COLO668 (cell line): Measurements from ENCODE around the gene CP.
A peak's percentile ranks its signal among the peaks of the same experiment; 100 is the strongest.

Experiments
- DNase-seq: peaks from one replicate; lab custom pipeline; 2025; ENCODE audit not compliant: unreplicated experiment; lab: John Stamatoyannopoulos, UW

Gene CP

GRCh38 chr3:149186721-149187120, 34.9 kb downstream of the CP start:
- DNase-seq, result no peak

GRCh38 chr3:149186219-149186618, 35.4 kb downstream of the CP start:
- DNase-seq, result no peak

GRCh38 chr3:149181182-149181581, 40.4 kb downstream of the CP start:
- DNase-seq, result no peak

GRCh38 chr3:149180057-149180573, 41.5 kb downstream of the CP start:
- no peak for DNase-seq

- DNase-seq, result no peak
Measured at GRCh38 chr3:149179220-149179619, 42.4 kb downstream of the CP start.

GRCh38 chr3:149177122-149177521, 44.5 kb downstream of the CP start:
- no peak for DNase-seq

- no peak for DNase-seq
Measured at GRCh38 chr3:149174901-149175300, 46.7 kb downstream of the CP start.

- DNase-seq, result no peak
Measured at GRCh38 chr3:149170672-149171071, 51.0 kb downstream of the CP start.

GRCh38 chr3:149167898-149168297, 53.7 kb downstream of the CP start:
- no peak for DNase-seq

GRCh38 chr3:149163066-149163465, 58.6 kb downstream of the CP start:
- DNase-seq, result no peak

- no peak for DNase-seq
Measured at GRCh38 chr3:149162007-149162406, 59.6 kb downstream of the CP start.

- DNase-seq, result no peak
Measured at GRCh38 chr3:149160754-149161300, 60.8 kb downstream of the CP start.

- no peak for DNase-seq
Measured at GRCh38 chr3:149153402-149153801, 68.2 kb downstream of the CP start.

GRCh38 chr3:149152420-149152819, 69.2 kb downstream of the CP start:
- DNase-seq, result no peak

GRCh38 chr3:149151843-149152242, 69.8 kb downstream of the CP start:
- no peak for DNase-seq

- no peak for DNase-seq
Measured at GRCh38 chr3:149150436-149150835, 71.2 kb downstream of the CP start.

- DNase-seq, result no peak
Measured at GRCh38 chr3:149145974-149146373, 75.7 kb downstream of the CP start.

GRCh38 chr3:149145356-149145755, 76.3 kb downstream of the CP start:
- no peak for DNase-seq

- no peak for DNase-seq
Measured at GRCh38 chr3:149142682-149143081, 78.9 kb downstream of the CP start.

GRCh38 chr3:149134575-149134974, 87.1 kb downstream of the CP start:
- no peak for DNase-seq

GRCh38 chr3:149131589-149131988, 90.0 kb downstream of the CP start:
- no peak for DNase-seq

GRCh38 chr3:149129326-149130205, 92.1 kb downstream of the CP start, which contains the start of gene HPS3:
Gene HPS3 (plus strand): TSS chr3:149129638. CDS start chr3:149129724, 86 bp downstream.
- DNase-seq, result peak; percentile 94
